ENCODE data around the gene SPOCK2. TPM values are rescaled to one million over a fixed set of nuclear protein-coding genes. Genes with fewer than 3 reads are reported as not detected.

The SPOCK2 gene
- total and polyA plus RNA-seq, 2 of the 13 experiments (the other 11 are each of a cell fraction or from before 2014, with no cell fraction given) = 8.6 to 30.6 TPM

DNA sequence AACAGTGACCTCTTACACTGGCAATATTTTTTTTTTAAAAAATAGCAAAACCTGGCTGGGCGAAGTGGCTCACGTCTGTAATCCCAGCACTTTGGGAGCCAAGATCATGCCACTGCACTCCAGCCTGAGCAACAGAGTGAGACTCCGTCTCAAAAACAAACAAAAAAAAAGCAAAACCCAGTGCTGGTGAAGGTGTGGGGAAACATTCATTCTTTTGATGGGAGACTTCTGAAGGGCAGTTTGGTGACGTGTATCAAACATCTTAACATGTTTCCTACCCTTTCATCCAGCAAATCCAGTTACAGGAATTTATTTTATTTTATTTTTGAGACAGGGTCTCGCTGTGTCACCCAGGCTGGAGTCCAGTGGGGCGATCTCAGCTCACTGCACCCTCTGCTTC is 66.1 kb downstream of the SPOCK2 start (continued):
- TF ChIP-seq, protein P1, sequence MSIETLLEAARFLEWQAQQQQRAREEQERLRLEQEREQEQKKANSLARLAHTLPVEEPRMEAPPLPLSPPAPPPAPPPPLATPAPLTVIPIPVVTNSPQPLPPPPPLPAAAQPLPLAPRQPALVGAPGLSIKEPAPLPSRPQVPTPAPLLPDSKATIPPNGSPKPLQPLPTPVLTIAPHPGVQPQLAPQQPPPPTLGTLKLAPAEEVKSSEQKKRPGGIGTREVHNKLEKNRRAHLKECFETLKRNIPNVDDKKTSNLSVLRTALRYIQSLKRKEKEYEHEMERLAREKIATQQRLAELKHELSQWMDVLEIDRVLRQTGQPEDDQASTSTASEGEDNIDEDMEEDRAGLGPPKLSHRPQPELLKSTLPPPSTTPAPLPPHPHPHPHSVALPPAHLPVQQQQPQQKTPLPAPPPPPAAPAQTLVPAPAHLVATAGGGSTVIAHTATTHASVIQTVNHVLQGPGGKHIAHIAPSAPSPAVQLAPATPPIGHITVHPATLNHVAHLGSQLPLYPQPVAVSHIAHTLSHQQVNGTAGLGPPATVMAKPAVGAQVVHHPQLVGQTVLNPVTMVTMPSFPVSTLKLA (IDR thresholded peaks at IDR 0.05) = no peak

DNA sequence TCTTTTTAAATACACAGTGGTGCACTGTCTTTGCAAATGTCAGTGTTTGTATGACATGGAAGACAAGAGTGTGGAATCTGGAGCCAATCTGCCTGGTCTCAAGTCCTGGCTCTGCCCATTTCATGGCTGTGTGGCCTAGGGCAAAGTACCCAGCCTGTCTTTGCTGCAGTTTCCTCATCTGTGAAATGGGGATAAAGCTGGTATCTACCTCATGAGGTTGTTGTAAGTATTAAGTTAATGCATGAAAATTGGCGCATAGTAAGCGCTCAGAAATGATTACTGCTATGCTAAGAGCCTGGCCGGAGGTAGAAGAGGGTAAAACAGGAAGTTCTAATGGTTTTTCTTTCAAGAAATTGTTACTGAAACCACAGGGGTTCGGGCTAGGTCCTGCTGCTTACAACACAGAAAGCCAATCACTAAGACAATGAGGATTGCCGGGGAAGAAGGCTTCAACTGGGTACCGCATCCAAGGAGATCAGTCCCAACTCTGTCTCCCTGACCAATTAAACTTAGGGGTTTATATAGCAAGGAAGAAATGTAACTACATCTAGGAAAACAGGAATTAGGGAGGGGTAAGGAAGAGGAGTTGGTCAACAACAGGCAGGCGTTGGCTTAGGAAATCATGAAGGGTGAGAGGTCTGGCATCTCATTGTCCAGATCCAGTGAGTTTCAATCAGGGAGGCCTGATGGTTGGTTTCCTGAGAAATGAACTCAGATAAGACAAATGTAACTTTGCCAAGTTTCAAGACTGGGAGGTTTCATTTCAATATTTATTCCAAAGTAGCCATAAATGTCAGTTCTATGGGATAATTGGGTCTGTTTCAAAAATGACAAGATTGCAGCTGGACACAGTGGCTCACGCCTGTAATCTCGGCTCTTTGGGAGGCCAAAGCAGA is 67.2 kb downstream of the SPOCK2 start:
- peaks cover 80% of the 10 kb centered on the region for H3K4me1 ChIP-seq (ENCODE audit: insufficient read depth, low read length)
- BruUV-seq (replicated peaks) = no TSS peak
- no peak overlapping the region for H3K9ac ChIP-seq (ENCODE audit: insufficient read depth, low read depth, low read length)
- no peaks in the 10 kb centered on the region for H3K36me3 ChIP-seq (replicated peaks in 1 of 2; ENCODE audit: control insufficient read depth in 1 of 2, insufficient read depth in 2 of 2, low read length in 2 of 2)
- H2AFZ ChIP-seq (ENCODE audit: low read length) = no peak overlapping the region
- DNase-seq (ENCODE audit: low spot score) (no peak), FAIRE-seq (no peak), ATAC-seq (no peak)
- ChIA-PET CTCF (ENCODE audit: low intra/inter-chr PET ratio, low total read pairs) (no interaction called here), POLR2A (interaction anchor here (6.1 kb wide), 1 partner anchor 10 kb away, joined by 33 read pairs; no protein-coding TSS in a partner anchor)
- no peak overlapping the region for H3K4me2 ChIP-seq (ENCODE audit: low read depth, low read length)
- intact Hi-C loops (cut with micrococcal nuclease; ENCODE audit: unreplicated experiment) (no loop called here), in situ Hi-C loops (cut with HindIII; ENCODE audit: extremely low pct_ligation_motif_present, low pct_unique_long_range_greater_than_20kb) (no loop called here)
- H3K79me2 ChIP-seq (ENCODE audit: insufficient read depth, low read length) = no peaks in the 10 kb centered on the region
- TF ChIP-seq ZNF629 (CRISPR knock-in tag; conservative IDR thresholded peaks at IDR 0.05) (peak; percentile 85), HNRNPUL1 (IDR thresholded peaks at IDR 0.05; ENCODE audit: low read depth, low read length) (no peak)
- WGBS (ENCODE audit: low lambda C conversion rate) = 89% methylated on average over 9 of the region's 9 CpGs
- H3K27ac ChIP-seq (ENCODE audit: extremely low read length, insufficient read depth, low read length) = no peak overlapping the region
- H4K20me1 ChIP-seq (ENCODE audit: insufficient read depth, low read length) = no peaks in the 10 kb centered on the region
- H3K27me3 ChIP-seq (ENCODE audit: control insufficient read depth in 1 of 2, insufficient read depth in 2 of 2, low read length in 2 of 2) = no peaks in the 10 kb centered on the region
- no peaks in the 10 kb centered on the region for H3K9me3 ChIP-seq (ENCODE audit: low read length)
- no peak overlapping the region for H3K4me3 ChIP-seq (replicated peaks in 1 of 3; ENCODE audit: insufficient read depth in 1 of 3, low read depth in 2 of 3, low read length in 3 of 3)

Measured in HepG2 (cell line).